ENCODE results near the gene PDLIM4. TPM values are rescaled to one million over a fixed set of nuclear protein-coding genes. Genes with fewer than 3 reads are reported as not detected.

Gene PDLIM4
- total and polyA plus RNA-seq, 2 experiments from 2014 or later, result 25.2 to 31.8 TPM

DNA sequence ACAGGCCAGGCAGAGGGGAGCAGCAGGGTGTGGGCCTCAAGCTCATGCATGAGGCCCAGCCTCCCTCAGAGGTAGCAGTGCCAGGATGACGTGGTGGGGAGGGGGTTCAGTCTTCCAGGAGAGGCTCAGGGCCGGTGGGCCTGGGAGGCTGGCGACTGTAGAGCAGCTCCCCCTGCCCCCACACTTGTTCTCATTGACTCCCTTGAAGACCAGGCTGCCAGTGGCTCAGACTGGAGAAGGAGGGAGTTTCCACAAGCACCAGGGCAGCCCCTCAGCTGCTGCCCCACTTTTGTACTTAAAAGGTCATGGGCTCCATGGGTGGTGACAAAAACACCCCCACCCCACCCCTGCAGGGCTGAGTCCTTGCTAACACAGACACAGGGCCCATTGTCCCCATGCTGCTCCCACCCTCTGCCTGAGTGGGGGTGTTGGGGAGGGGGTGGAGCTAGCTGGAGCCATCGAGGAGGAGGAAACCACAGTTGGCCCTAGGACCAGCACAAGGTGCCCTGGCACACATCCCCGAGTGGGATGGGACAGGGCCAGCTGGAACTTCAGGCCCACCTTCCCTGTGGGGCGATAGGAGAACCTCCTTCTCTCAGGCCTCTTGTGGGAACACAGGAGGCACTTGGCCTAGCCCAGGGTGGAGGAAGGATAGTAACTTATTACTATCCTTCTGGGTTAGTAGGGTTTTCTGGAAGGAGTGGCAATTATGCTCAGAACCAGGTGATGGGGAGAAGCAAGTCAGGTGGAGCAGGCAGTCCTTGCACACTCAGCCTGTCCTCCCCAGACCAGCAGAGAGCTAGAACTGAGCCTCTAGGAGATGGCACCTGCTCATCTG is 10.7 kb downstream of the PDLIM4 start:
- Mint-ChIP-seq H3K4me1 (peaks cover 4% of the 10 kb centered on the region), H3K27ac (no peak overlapping the region), H3K27me3 (ENCODE audit: insufficient read depth, low read depth, poor library complexity) (peaks cover 2% of the 10 kb centered on the region), H3K9me3 (no peaks in the 10 kb centered on the region), H3K36me3 (ENCODE audit: low read depth) (no peaks in the 10 kb centered on the region), H3K4me3 (no peak overlapping the region)
- Histone ChIP-seq H3F3A (replicated peaks; ENCODE audit: low read depth) (peaks cover 5% of the 10 kb centered on the region; the same call in 1 of the 2 replicates), H4K20me1 (replicated peaks; ENCODE audit: insufficient read depth) (no peaks in the 10 kb centered on the region), H3K4me3 (no peak overlapping the region), H3K9me2 (ENCODE audit: insufficient read depth) (no peaks in the 10 kb centered on the region), H3K36me3 (ENCODE audit: insufficient read depth) (no peaks in the 10 kb centered on the region), H3K4me2 (no peak overlapping the region), H3K4me1 (ENCODE audit: insufficient read depth) (no peaks in the 10 kb centered on the region), H2AFZ (no peak overlapping the region), H3K79me2 (replicated peaks; ENCODE audit: insufficient read depth) (no peaks in the 10 kb centered on the region), H3K27me3 (ENCODE audit: insufficient read depth) (no peaks in the 10 kb centered on the region), H3K27ac (ENCODE audit: low read depth) (no peak overlapping the region)
- ATAC-seq (no peak), DNase-seq (ENCODE audit: low spot score) (no peak)
- TF ChIP-seq ZNF331 (CRISPR knock-in tag; IDR thresholded peaks at IDR 0.05; ENCODE audit: low read depth) (no peak), EZH2phosphoT487 (IDR thresholded peaks at IDR 0.05; ENCODE audit: unreplicated experiment) (no peak), EZH2 (IDR thresholded peaks at IDR 0.05; ENCODE audit: low read depth, unreplicated experiment) (no peak), ZNF114 (CRISPR knock-in tag; IDR thresholded peaks at IDR 0.05) (no peak)
- TF ChIP-seq, protein P1, sequence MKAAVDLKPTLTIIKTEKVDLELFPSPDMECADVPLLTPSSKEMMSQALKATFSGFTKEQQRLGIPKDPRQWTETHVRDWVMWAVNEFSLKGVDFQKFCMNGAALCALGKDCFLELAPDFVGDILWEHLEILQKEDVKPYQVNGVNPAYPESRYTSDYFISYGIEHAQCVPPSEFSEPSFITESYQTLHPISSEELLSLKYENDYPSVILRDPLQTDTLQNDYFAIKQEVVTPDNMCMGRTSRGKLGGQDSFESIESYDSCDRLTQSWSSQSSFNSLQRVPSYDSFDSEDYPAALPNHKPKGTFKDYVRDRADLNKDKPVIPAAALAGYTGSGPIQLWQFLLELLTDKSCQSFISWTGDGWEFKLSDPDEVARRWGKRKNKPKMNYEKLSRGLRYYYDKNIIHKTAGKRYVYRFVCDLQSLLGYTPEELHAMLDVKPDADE (IDR thresholded peaks at IDR 0.05), result no peak

DNA sequence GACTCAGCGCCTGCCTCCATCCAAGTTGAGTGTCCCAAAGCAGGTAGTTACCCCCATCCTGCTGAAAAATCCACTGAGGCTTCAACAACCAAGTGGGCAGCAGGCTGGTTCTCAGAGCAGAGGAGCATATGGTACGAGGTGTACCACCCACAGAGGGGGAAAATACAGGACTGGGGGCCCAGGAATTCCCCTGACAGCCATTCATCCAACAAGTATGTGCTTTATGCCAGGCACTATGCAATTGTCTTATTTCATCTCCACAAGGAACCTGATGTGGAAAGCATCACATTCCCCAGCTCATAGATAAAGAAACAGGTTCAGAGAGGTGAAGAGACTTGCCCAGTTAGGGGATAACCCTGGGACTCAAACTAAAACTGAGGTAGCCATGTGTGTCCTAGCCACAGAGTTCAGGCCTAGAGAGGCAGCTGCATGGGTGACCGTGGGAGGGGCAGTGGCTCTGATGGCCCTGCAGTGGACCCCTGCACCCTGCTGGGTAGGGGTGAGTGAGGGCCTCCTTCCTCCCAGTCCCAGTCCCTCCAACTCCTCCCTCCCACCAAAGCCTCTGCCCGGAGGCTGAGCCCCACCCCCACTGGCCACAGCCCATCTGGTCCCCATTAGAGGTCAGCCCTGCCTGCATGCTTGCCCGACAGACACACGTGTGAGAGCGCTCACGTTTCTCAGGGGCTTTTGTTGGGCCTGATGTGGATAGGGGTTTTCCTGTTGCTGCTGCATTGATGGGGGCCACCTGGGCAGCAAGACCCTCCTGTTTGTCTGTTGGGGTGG is 11.5 kb downstream of the PDLIM4 start:
- Histone ChIP-seq H3K4me1 (ENCODE audit: insufficient read depth) (no peaks in the 10 kb centered on the region), H3K9me2 (ENCODE audit: insufficient read depth) (no peaks in the 10 kb centered on the region), H2AFZ (no peak overlapping the region), H3K27ac (ENCODE audit: low read depth) (no peak overlapping the region), H3K4me2 (no peak overlapping the region), H3K27me3 (ENCODE audit: insufficient read depth) (no peaks in the 10 kb centered on the region), H3K79me2 (replicated peaks; ENCODE audit: insufficient read depth) (no peaks in the 10 kb centered on the region), H3K36me3 (ENCODE audit: insufficient read depth) (no peaks in the 10 kb centered on the region), H3K4me3 (no peak overlapping the region), H3F3A (replicated peaks; ENCODE audit: low read depth) (peaks cover 5% of the 10 kb centered on the region; the same call in 1 of the 2 replicates), H4K20me1 (replicated peaks; ENCODE audit: insufficient read depth) (no peaks in the 10 kb centered on the region)
- H3K27ac Mint-ChIP-seq, result no peak overlapping the region
- ATAC-seq, result no peak
- no peaks in the 10 kb centered on the region for H3K9me3 Mint-ChIP-seq
- no peak overlapping the region for H3K4me3 Mint-ChIP-seq
- no peak for DNase-seq (ENCODE audit: low spot score)
- H3K27me3 Mint-ChIP-seq (ENCODE audit: insufficient read depth, low read depth, poor library complexity), result peaks cover 3% of the 10 kb centered on the region
- H3K4me1 Mint-ChIP-seq, result peaks cover 9% of the 10 kb centered on the region
- H3K36me3 Mint-ChIP-seq (ENCODE audit: low read depth), result no peaks in the 10 kb centered on the region
- TF ChIP-seq, protein P1 (IDR thresholded peaks at IDR 0.05), result no peak
- TF ChIP-seq NANOG (IDR thresholded peaks at IDR 0.05; ENCODE audit: borderline replicate concordance), result no peak
- TF ChIP-seq, protein P2, sequence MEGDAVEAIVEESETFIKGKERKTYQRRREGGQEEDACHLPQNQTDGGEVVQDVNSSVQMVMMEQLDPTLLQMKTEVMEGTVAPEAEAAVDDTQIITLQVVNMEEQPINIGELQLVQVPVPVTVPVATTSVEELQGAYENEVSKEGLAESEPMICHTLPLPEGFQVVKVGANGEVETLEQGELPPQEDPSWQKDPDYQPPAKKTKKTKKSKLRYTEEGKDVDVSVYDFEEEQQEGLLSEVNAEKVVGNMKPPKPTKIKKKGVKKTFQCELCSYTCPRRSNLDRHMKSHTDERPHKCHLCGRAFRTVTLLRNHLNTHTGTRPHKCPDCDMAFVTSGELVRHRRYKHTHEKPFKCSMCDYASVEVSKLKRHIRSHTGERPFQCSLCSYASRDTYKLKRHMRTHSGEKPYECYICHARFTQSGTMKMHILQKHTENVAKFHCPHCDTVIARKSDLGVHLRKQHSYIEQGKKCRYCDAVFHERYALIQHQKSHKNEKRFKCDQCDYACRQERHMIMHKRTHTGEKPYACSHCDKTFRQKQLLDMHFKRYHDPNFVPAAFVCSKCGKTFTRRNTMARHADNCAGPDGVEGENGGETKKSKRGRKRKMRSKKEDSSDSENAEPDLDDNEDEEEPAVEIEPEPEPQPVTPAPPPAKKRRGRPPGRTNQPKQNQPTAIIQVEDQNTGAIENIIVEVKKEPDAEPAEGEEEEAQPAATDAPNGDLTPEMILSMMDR (conservative IDR thresholded peaks at IDR 0.05; ENCODE audit: low read depth in 2 of 2), result no peak
- TF ChIP-seq POLR2AphosphoS5 (IDR thresholded peaks at IDR 0.05; ENCODE audit: low read depth), result no peak
- TF ChIP-seq CREB1 (CRISPR knock-in tag; IDR thresholded peaks at IDR 0.05; ENCODE audit: low read depth), result no peak
- TF ChIP-seq JUNB (IDR thresholded peaks at IDR 0.05; ENCODE audit: unreplicated experiment), result no peak

All from GM23338 (cell line).